ENCODE data around the gene THUMPD3.

The THUMPD3 gene

GRCh38 chr3:9352917-9353752, 9.7 kb upstream of the THUMPD3 start:
- Histone ChIP-seq H3K4me3 (ENCODE audit: insufficient read depth, low read depth, low read length, poor library complexity, severe bottlenecking) (no peak overlapping the region), H3K4me1 (ENCODE audit: control insufficient read depth, insufficient read depth, low read length, poor library complexity, severe bottlenecking) (no peaks in the 10 kb centered on the region), H3K36me3 (ENCODE audit: control insufficient read depth, insufficient read depth, low read length) (no peaks in the 10 kb centered on the region), H3K27me3 (replicated peaks; ENCODE audit: control insufficient read depth, insufficient read depth, low read length, poor library complexity, severe bottlenecking) (no peaks in the 10 kb centered on the region), H3K9me3 (ENCODE audit: control insufficient read depth, low read length) (no peaks in the 10 kb centered on the region), H3K27ac (ENCODE audit: insufficient read depth, low read length, poor library complexity, severe bottlenecking) (no peak overlapping the region)
- peak; percentile 26 to 44 (median 28) for DNase-seq

DNA sequence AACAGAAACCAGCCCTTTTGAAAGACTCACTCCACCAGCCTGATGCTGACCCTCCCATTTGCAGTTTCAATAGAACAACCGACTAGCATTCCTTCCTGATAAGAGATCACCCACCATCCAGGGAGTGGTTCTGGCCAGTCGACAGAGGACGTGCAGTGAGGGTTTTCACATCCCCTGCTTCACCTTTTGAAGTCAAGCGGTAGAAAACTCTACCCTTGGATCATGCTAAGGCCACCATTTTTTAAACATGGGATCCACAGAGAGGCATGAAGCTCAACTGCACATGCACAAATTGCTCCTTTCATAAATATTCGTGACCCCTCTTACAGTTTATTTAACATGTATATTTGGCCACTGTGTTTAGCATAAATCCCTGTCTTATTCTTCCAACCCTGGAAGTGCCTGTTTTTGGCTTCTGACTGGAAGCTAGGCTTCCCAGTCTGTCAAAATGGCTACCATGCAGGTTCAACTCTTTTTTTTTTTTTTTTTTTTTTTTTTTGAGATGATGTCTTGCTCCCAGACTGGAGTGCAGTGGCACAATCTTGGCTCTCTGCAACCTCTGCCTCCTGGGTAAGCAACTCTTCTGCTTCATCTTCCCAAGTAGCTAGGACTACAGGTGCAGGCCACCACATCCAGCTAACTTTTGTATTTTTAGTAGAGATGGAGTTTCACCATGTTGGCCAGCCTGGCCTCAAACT, 1.0 kb upstream of the THUMPD3 start:
- no peaks in the 10 kb centered on the region for H3K27me3 ChIP-seq (replicated peaks; ENCODE audit: control insufficient read depth, insufficient read depth, low read length, poor library complexity, severe bottlenecking)
- peaks cover 10% of the 10 kb centered on the region for H3K36me3 ChIP-seq (ENCODE audit: control insufficient read depth, insufficient read depth, low read length)
- DNase-seq = no peak
- no peak overlapping the region for H3K4me3 ChIP-seq (ENCODE audit: insufficient read depth, low read depth, low read length, poor library complexity, severe bottlenecking)
- no peak overlapping the region for H3K27ac ChIP-seq (ENCODE audit: insufficient read depth, low read length, poor library complexity, severe bottlenecking)
- H3K4me1 ChIP-seq (ENCODE audit: control insufficient read depth, insufficient read depth, low read length, poor library complexity, severe bottlenecking) = no peaks in the 10 kb centered on the region
- no peaks in the 10 kb centered on the region for H3K9me3 ChIP-seq (ENCODE audit: control insufficient read depth, low read length)

GRCh38 chr3:9369508-9369907, 6.7 kb downstream of the THUMPD3 start:
- H3K36me3 ChIP-seq (ENCODE audit: control insufficient read depth, insufficient read depth, low read length) = peaks cover 49% of the 10 kb centered on the region

DNA sequence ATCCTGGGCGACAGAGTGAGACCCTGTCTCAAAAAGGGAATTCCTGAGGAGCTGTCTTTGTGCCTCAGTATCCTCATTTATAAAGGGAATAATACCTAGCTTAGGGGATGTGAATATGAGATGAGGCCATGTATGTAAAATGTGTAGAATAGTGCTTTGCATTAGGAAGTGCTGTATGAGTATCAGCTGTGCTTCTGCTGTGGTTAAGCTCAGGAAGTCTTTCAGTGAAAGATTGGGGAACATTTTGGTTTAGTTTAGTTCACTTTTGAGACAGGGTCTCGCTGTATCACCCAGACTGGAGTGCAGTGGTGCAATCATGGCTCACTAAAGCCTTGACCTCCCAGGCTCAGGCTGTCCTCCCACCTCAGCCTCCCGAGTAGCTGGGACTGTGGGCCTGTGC, 10.6 kb downstream of the THUMPD3 start:
- Histone ChIP-seq H3K4me1 (ENCODE audit: control insufficient read depth, insufficient read depth, low read length, poor library complexity, severe bottlenecking) (peaks cover 4% of the 10 kb centered on the region), H3K27me3 (replicated peaks; ENCODE audit: control insufficient read depth, insufficient read depth, low read length, poor library complexity, severe bottlenecking) (no peaks in the 10 kb centered on the region), H3K27ac (ENCODE audit: insufficient read depth, low read length, poor library complexity, severe bottlenecking) (no peak overlapping the region), H3K36me3 (ENCODE audit: control insufficient read depth, insufficient read depth, low read length) (peaks cover 66% of the 10 kb centered on the region), H3K9me3 (ENCODE audit: control insufficient read depth, low read length) (no peaks in the 10 kb centered on the region), H3K4me3 (ENCODE audit: insufficient read depth, low read depth, low read length, poor library complexity, severe bottlenecking) (no peak overlapping the region)
- no peak for DNase-seq

More at GRCh38 chr3:9369508-9369907, 6.7 kb downstream of the THUMPD3 start:
- H3K4me1 ChIP-seq (ENCODE audit: control insufficient read depth, insufficient read depth, low read length, poor library complexity, severe bottlenecking) = peaks cover 4% of the 10 kb centered on the region
- no peak for DNase-seq
- no peaks in the 10 kb centered on the region for H3K9me3 ChIP-seq (ENCODE audit: control insufficient read depth, low read length)
- no peaks in the 10 kb centered on the region for H3K27me3 ChIP-seq (replicated peaks; ENCODE audit: control insufficient read depth, insufficient read depth, low read length, poor library complexity, severe bottlenecking)
- H3K4me3 ChIP-seq (ENCODE audit: insufficient read depth, low read depth, low read length, poor library complexity, severe bottlenecking) = no peak overlapping the region
- no peak overlapping the region for H3K27ac ChIP-seq (ENCODE audit: insufficient read depth, low read length, poor library complexity, severe bottlenecking)

- Histone ChIP-seq H3K4me1 (ENCODE audit: control insufficient read depth, insufficient read depth, low read length, poor library complexity, severe bottlenecking) (peaks cover 4% of the 10 kb centered on the region), H3K9me3 (ENCODE audit: control insufficient read depth, low read length) (no peaks in the 10 kb centered on the region), H3K27me3 (replicated peaks; ENCODE audit: control insufficient read depth, insufficient read depth, low read length, poor library complexity, severe bottlenecking) (no peaks in the 10 kb centered on the region), H3K4me3 (ENCODE audit: insufficient read depth, low read depth, low read length, poor library complexity, severe bottlenecking) (no peak overlapping the region), H3K36me3 (ENCODE audit: control insufficient read depth, insufficient read depth, low read length) (peaks cover 64% of the 10 kb centered on the region), H3K27ac (ENCODE audit: insufficient read depth, low read length, poor library complexity, severe bottlenecking) (no peak overlapping the region)
- DNase-seq = no peak
These were observed 15.1 kb downstream of the THUMPD3 start for GRCh38 chr3:9377981-9378380.

- Histone ChIP-seq H3K9me3 (ENCODE audit: control insufficient read depth, low read length) (no peaks in the 10 kb centered on the region), H3K27ac (ENCODE audit: insufficient read depth, low read length, poor library complexity, severe bottlenecking) (no peak overlapping the region), H3K4me3 (ENCODE audit: insufficient read depth, low read depth, low read length, poor library complexity, severe bottlenecking) (no peak overlapping the region), H3K4me1 (ENCODE audit: control insufficient read depth, insufficient read depth, low read length, poor library complexity, severe bottlenecking) (no peaks in the 10 kb centered on the region), H3K27me3 (replicated peaks; ENCODE audit: control insufficient read depth, insufficient read depth, low read length, poor library complexity, severe bottlenecking) (no peaks in the 10 kb centered on the region), H3K36me3 (ENCODE audit: control insufficient read depth, insufficient read depth, low read length) (peaks cover 68% of the 10 kb centered on the region)
- DNase-seq = no peak
These were observed 16.5 kb downstream of the THUMPD3 start for GRCh38 chr3:9379327-9379726.

DNA sequence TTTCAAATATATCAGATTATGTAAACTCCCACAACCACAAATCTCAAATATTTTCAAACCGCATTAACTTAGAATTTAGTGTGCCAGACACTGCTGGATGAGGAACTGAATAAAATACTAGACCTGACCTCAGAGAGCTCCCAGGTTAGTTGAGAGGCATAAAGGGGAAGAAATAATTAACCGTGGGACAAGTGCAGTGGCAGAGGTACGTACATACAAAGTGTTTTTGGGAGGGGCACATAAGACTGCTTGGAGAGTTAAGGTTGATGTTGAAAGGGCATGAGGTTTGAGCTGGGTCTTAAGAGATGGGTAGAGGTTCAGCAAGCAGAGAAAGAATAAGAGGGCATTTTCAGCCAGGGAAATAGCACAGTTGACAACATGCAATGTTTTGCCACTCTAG, 17.2 kb downstream of the THUMPD3 start:
- no peak overlapping the region for H3K27ac ChIP-seq (ENCODE audit: insufficient read depth, low read length, poor library complexity, severe bottlenecking)
- H3K36me3 ChIP-seq (ENCODE audit: control insufficient read depth, insufficient read depth, low read length) = peaks cover 67% of the 10 kb centered on the region
- H3K4me3 ChIP-seq (ENCODE audit: insufficient read depth, low read depth, low read length, poor library complexity, severe bottlenecking) = no peak overlapping the region
- no peak for DNase-seq
- H3K9me3 ChIP-seq (ENCODE audit: control insufficient read depth, low read length) = no peaks in the 10 kb centered on the region
- H3K4me1 ChIP-seq (ENCODE audit: control insufficient read depth, insufficient read depth, low read length, poor library complexity, severe bottlenecking) = no peaks in the 10 kb centered on the region
- H3K27me3 ChIP-seq (replicated peaks; ENCODE audit: control insufficient read depth, insufficient read depth, low read length, poor library complexity, severe bottlenecking) = no peaks in the 10 kb centered on the region

DNA sequence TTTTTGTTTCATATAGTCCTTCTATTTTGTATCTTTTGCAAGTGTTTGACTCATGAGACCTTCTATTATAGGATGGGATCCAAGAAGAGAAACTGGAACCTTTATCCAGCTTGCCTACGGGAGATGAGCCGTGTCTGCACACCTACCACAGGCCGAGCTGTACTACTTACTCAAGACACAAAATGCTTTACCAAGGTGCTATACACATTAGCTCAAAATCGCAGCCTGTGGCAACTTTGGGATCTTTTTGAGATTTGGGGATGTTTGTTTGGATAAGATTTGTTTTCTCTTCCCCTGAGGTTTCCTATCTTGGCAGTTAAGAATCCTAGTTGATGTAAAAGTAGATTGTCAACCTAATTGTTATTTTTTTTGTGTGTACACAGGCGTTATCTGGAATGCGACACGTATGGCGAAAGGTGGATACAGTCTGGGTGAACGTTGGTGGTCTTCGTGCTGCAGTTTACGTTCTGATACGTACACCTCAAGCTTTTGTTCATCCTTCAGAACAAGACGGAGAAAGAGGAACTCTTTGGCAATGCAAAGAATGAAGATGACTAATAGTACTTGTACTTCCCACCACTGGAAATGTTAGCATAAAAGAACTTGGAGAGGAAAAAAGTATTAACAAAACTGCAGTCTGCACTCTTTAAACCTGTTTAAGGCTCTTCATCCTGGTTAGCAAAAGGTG, 21.4 kb downstream of the THUMPD3 start:
- no peaks in the 10 kb centered on the region for H3K4me1 ChIP-seq (ENCODE audit: control insufficient read depth, insufficient read depth, low read length, poor library complexity, severe bottlenecking)
- no peak overlapping the region for H3K4me3 ChIP-seq (ENCODE audit: insufficient read depth, low read depth, low read length, poor library complexity, severe bottlenecking)
- peaks cover 70% of the 10 kb centered on the region for H3K36me3 ChIP-seq (ENCODE audit: control insufficient read depth, insufficient read depth, low read length)
- H3K27me3 ChIP-seq (replicated peaks; ENCODE audit: control insufficient read depth, insufficient read depth, low read length, poor library complexity, severe bottlenecking) = no peaks in the 10 kb centered on the region
- no peaks in the 10 kb centered on the region for H3K9me3 ChIP-seq (ENCODE audit: control insufficient read depth, low read length)
- H3K27ac ChIP-seq (ENCODE audit: insufficient read depth, low read length, poor library complexity, severe bottlenecking) = peak overlapping the region; percentile 9
- DNase-seq = no peak

GRCh38 chr3:9385187-9386077, 22.6 kb downstream of the THUMPD3 start:
- H3K36me3 ChIP-seq (ENCODE audit: control insufficient read depth, insufficient read depth, low read length) = peaks cover 69% of the 10 kb centered on the region

More at GRCh38 chr3:9385187-9386077, 22.6 kb downstream of the THUMPD3 start:
- peak overlapping the region; percentile 3 for H3K27ac ChIP-seq (ENCODE audit: insufficient read depth, low read length, poor library complexity, severe bottlenecking)
- no peak overlapping the region for H3K4me3 ChIP-seq (ENCODE audit: insufficient read depth, low read depth, low read length, poor library complexity, severe bottlenecking)
- H3K9me3 ChIP-seq (ENCODE audit: control insufficient read depth, low read length) = no peaks in the 10 kb centered on the region
- no peaks in the 10 kb centered on the region for H3K27me3 ChIP-seq (replicated peaks; ENCODE audit: control insufficient read depth, insufficient read depth, low read length, poor library complexity, severe bottlenecking)
- no peak for DNase-seq
- no peaks in the 10 kb centered on the region for H3K4me1 ChIP-seq (ENCODE audit: control insufficient read depth, insufficient read depth, low read length, poor library complexity, severe bottlenecking)
